Islet precursor cell (in vitro differentiated cells): ENCODE measurements around the gene PPP1R10.
"Not testable (repeated sequence)": the region's sequence is repeated elsewhere in the genome, so short reads cannot be mapped to it uniquely, and the experiment has no call there.

ENCODE experiments used
- DNase-seq: peaks from one replicate; pipeline ENCODE4 v3.0.0-alpha.2; 2018

PPP1R10 gene

DNA sequence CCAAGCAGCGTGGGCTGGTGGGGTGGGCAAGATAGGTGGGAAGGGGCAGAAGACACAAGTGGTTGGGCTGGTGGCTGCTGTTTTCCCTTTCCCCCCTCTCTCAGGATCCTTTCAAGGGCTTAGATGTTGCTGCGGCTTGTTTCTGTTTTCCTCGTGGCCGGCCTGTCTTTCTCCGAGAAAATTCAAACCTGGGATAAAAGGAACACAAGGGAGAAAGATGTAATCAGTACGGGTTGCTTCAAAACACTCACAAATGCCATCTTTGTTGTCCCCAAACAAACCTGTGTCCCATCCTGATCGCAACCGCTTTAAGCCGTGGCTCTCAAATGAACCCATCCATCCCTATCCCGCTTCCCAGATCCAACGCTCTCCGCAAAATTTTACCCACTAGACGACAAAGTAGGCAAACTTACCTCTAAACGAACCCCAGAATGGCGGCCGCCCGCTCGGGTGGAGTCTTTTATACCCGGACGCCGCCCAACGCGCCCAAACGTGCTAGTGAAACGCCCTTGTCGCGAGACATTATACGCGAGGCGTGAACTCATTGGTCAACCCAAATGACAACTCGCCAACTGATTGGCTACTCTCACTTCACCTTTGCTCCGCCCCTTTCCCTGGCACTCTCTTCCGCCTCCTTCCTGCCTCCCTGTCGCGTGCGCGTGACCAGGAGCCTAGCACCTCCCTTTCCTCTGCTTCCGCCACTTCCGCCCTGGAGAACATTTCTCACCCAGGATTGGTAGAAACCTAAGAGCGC, at the start of gene PPP1R10:
PPP1R10 (minus strand) TSS at position 433 of the 754 bp plus-strand sequence. CDS start 7,299 bp downstream, outside the sequence.
- peak; percentile 100 for DNase-seq

GRCh38 chr6:30666300-30666699, 49.3 kb upstream of the PPP1R10 start:
- not testable (repeated sequence) for DNase-seq

DNA sequence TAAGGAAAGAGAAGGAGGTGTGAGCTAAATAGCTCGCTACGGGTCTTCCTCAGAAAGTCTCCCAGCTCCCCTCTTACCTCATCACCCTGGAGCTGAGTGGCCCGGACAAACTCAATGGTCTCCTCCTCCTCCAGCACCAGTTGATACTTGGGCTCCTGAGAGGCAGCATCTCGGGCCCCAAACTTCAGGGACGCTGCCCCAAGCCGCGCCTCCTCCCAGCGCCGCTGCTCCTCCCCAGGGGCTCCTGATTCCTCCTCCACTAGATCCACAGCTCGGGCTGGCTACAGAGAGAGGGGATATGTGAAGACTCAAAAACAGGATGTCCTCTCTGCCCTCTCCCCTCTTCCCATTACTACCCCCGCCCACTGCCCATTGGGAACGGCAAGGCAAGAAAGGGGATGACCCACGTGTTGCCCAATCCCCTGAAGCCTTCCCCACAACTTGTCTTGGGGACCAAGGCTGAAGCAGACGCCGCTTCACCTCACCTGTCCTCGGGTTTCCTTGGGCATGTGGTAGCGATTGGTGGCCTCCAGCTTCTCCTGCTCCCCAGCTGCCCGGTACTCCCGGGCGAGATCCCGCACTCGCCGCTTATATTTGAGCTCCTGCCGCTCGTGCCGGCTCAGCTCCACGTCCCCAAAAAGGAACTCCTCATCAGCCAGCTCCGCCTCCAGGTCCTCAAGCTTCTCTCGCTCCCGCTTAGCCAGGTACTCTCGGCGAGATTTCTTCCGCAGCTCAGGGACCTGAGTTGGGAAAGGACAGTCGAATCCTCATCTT, 48.1 kb upstream of the PPP1R10 start:
- no peak for DNase-seq

DNA sequence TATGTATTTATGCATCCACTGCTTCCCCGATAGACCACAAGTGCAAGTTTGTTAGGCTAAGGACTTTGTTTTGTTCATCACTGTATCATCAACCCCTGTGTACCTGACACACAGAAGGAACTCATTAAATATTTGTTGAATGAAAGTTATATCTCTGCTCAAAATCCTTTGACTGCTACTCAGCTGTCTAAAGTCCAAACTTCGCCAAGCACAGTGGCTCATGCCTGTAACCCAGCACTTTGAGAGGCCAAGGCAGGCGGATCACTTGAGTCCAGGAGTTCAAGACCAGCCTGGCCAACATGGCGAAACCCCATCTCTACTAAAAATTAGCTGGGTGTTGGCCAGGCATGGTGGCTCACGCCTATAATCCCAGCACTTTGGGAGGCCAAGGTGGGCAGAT, 40.9 kb upstream of the PPP1R10 start:
- DNase-seq: not testable (repeated sequence)

DNA sequence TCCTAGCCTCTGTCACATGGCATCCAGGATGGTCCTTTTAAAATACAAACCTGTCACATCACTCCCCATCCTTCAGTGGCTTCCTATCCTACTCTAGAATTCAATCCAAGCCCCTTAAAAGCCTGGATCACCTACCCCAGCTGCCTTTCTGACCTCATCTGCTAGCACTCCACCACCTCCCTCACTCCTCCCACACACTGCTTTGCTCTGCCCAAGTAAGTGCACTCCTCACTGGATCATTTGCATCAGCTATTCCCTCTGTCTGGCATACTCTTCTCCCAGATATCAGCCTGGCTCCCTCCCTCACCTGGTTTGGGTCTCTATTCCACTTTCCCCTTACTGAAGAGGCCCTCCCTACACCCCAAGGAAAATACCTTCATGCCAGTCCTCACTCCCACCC, 40.4 kb upstream of the PPP1R10 start:
- DNase-seq: no peak

DNA sequence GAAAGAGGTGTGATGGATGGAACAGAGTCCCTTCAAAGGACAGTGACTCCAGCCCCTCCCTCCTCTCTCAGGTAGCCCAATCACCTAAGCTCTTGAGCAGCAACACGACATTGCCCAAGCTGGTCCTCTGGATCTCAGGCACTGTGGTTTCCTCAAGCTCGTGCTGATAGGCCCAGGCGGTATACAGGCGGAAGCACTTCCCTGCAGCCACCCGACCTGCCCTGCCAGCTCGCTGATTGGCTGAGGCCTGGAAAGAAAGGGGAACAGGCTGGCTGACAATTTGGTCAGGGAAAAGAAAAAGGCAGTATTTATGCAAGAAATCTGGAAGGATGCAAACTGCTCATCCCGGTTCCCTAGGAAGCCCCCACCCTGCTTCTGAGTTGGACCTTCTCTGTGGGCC, 39.5 kb upstream of the PPP1R10 start:
- no peak for DNase-seq

- no peak for DNase-seq
These were observed 38.7 kb upstream of the PPP1R10 start for GRCh38 chr6:30655743-30656094.

DNA sequence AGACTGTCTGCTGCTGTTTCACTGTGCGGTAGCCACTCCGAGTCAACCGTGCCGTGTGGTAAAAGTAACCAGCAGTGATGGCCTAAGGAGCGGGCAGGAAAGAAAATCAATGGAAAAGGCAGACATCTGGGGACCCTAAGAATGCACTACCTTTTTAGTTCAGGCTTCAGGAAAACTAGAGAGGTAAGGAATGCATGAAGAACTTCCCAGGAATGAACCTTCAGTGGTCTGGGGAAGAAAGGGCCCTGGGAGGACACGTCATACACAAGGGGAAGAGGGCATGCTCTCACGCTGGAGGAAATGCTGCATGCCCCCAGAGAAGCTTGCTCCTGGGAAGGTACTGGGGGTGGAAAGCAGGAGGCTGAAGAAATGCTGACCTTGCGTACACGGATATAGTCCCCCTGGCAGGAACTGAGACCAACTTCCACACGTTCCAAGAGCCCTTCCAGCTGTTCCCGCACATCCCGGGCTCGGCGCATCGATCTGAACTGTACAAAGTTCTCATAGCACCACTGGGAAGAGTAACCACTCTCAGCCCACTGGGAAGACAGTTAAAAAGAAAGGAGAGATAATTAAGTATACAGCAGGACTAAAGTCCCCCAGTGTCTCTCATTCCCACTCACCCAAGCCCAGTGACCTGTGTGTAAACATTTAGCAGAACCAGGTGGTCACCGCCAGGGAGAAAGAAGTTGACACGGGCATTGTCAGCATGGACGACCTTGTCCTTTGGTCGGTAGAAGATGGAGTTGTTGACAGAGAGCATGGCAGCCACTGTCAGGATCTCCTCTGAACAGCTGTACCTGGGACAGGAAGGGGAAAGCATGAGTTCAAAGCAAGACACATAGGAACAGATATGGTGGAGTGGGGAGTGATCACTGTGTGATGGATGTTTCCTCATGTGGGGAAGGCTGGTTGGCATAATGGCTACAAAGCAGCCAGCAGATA, 38.0 kb upstream of the PPP1R10 start:
- DNase-seq: no peak

- DNase-seq: no peak
These were observed 34.1 kb upstream of the PPP1R10 start for GRCh38 chr6:30651143-30651542.

GRCh38 chr6:30647242-30648116, 30.4 kb upstream of the PPP1R10 start:
- peak; percentile 87 for DNase-seq

GRCh38 chr6:30646450-30647241, 29.6 kb upstream of the PPP1R10 start, which contains the start of gene C6orf136:
TSS of gene C6orf136 (plus strand) at chr6:30647133. CDS start at chr6:30647232, 99 bp downstream.
- DNase-seq: peak; percentile 96

DNA sequence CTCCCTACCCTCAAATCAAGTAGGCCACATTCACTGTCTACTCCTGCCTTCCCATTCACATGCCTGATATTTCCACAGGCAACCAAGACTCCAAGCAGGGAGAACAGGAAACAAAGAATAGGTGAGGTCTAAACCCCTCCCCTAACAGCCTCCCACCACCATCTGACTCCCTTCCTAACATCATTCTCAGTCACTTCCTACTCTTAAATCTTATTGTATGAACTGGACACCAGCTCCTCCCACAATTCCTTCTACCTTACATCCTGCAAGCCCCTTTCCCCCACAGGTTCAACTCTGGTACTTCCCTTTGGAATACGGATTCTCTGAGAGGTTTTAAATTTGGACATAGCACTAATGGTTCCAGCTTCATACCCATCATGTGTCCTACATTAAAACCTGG, 28.9 kb upstream of the PPP1R10 start:
- no peak for DNase-seq

- DNase-seq: no peak
These were observed 27.7 kb upstream of the PPP1R10 start for GRCh38 chr6:30644769-30645168.

DNA sequence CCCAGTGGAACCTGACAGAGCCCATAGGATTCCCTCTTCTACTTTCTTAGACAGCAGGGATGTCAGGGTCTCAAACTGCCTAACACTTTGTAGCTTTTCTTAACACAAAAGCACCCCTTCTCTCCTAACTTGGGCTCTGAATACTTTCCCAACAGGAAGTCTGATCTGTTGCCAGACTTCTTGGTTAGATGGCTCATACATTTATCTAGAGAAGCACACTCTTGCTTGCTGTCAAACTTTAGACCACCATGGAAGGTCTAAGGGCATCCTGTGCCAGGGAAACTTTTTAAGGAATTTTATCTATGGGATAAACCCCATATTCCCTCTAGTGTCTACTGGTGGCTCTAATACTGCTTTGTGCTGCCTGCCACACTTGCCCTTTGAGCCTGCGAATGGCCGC, 26.6 kb upstream of the PPP1R10 start:
- DNase-seq: no peak

GRCh38 chr6:30641048-30641447, 24.0 kb upstream of the PPP1R10 start:
- DNase-seq: no peak

DNA sequence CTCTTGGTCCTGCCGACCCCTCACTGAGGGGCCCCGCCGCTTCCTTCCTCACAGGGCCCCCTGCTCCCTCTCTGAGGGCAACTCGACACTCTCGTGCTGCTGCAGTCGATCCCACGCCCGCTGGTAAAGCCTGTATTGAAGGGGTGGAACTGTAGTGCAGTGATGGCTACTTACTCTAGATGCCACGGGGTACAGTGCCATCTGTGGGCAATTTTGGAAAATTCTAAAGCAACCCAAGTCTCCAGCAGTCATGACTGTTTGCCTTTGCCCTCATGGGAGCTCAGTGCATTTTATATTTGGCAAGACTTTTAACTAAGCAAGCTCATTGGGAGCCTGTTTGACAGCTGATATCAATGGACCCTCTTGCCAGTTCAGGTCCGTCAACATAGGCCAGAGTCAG, 23.4 kb upstream of the PPP1R10 start:
- DNase-seq: no peak

GRCh38 chr6:30635834-30636233, 18.8 kb upstream of the PPP1R10 start:
- no peak for DNase-seq

- DNase-seq: peak; percentile 91
These were observed 9.7 kb upstream of the PPP1R10 start, which contains the start of gene ATAT1 for GRCh38 chr6:30626484-30627366. TSS of gene ATAT1 (plus strand) at chr6:30626874.

- no peak for DNase-seq
These were observed 8.5 kb upstream of the PPP1R10 start for GRCh38 chr6:30625511-30625910.

DNA sequence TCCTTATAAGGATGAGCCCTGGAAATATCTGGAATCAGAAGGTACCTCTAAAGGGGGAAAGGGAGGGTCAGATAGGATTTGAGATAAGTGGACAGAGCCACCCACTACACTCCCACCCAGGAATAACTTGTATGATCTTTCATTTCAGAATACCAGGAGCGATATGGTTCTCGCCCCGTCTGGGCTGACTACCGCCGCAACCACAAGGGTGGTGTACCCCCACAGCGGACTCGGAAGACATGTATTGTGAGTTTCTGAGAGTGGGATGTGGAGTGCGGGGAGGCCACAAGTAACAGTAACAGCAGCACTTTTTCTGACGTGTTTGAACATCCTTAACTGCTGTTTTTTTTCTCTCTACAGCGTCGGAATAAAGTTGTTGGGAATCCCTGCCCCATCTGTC, 2.5 kb upstream of the PPP1R10 start:
- DNase-seq: no peak
